ENCODE measurements around the gene KLHL3.

- no peak for TF ChIP-seq CTCF (conservative IDR thresholded peaks at IDR 0.05; ENCODE audit: low read depth, low read length)
- no peak for TF ChIP-seq EZH2 (IDR thresholded peaks at IDR 0.05; ENCODE audit: low read length, unreplicated experiment)
- TF ChIP-seq EZH2phosphoT487 (IDR thresholded peaks at IDR 0.05; ENCODE audit: borderline replicate concordance, low read length), result no peak
Observed at GRCh38 chr5:137708062-137708461, 27.8 kb downstream of the KLHL3 start.

Data from PC-3 (cell line).